Erythroblast (primary cell): ENCODE results near the gene PCDH9.

Experiments used
- GATA1 ChIP-seq: IDR thresholded peaks from 2 replicates; pipeline ENCODE4 v1.6.1; 2011; ENCODE audit warnings: low read depth, mild to moderate bottlenecking, control low read depth, low read length, moderate library complexity
- POLR2A ChIP-seq: IDR thresholded peaks from 2 replicates; pipeline ENCODE4 v1.6.1; 2011; ENCODE audit warnings: mild to moderate bottlenecking, low read length

DNA sequence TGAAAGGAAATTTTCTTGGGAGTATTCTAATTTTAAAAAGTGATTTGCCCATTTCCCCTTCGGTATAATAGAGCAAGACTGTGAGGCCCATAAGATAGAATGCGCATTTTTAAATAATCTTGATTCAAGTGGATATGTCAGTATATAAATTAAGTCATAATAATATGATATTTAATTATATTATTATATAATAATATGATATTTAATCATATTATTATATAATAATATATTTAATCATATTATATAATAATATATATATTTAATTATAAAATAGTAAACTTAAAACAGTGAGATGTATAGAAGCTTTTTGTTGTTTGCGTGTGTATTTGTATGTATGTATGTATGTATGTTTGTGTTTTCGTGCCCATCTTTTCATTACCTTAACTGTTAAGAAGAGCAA lies 682.5 kb downstream of the PCDH9 start:
- TF ChIP-seq POLR2A (no peak), GATA1 (no peak)
